Progenitor cell of endocrine pancreas (in vitro differentiated cells): ENCODE results near the gene RAB4A. TPM values are rescaled to one million over a fixed set of nuclear protein-coding genes. Genes with fewer than 3 reads are reported as not detected.

Experiments
- DNase-seq: peaks from one replicate; pipeline ENCODE4 v3.0.0; 2021; ENCODE audit warnings: low spot score; ENCODE audit not compliant: unreplicated experiment
- H3K27ac Mint-ChIP-seq: 2 replicates; pipeline ENCODE4 v1.8.0; 2021; ENCODE audit warnings: mild to moderate bottlenecking, moderate library complexity, mixed read lengths
- H3K27me3 Mint-ChIP-seq: 2 replicates; pipeline ENCODE4 v1.8.0; 2021; ENCODE audit warnings: mixed read lengths
- H3K36me3 Mint-ChIP-seq: 2 replicates; pipeline ENCODE4 v1.8.0; 2022; ENCODE audit warnings: mixed read lengths; ENCODE audit not compliant: insufficient read depth
- H3K4me1 Mint-ChIP-seq: 2 replicates; pipeline ENCODE4 v1.8.0; 2021; ENCODE audit warnings: low read depth, mixed read lengths
- H3K4me3 Mint-ChIP-seq: 2 replicates; pipeline ENCODE4 v1.8.0; 2021; ENCODE audit warnings: low read depth, mild to moderate bottlenecking, moderate library complexity, mixed read lengths
- H3K9me3 Mint-ChIP-seq: 2 replicates; pipeline ENCODE4 v1.8.0; 2021; ENCODE audit warnings: low read depth, mixed read lengths
- total RNA-seq: library from RNA; stranded (reverse); gene quantifications from 2 replicates; pipeline ENCODE4 v1.2.1, GENCODE V29; 2021
- TF ChIP-seq, protein P1 (sequence below): fragments of 200-600 bp; sonication (generic); IDR thresholded peaks from one replicate; pipeline ENCODE4 v1.5.0; 2021; ENCODE audit warnings: antibody characterized with exemption, mild to moderate bottlenecking; ENCODE audit not compliant: unreplicated experiment

Gene RAB4A
- total RNA-seq, 1 donor from 2014 or later = 130 TPM

DNA sequence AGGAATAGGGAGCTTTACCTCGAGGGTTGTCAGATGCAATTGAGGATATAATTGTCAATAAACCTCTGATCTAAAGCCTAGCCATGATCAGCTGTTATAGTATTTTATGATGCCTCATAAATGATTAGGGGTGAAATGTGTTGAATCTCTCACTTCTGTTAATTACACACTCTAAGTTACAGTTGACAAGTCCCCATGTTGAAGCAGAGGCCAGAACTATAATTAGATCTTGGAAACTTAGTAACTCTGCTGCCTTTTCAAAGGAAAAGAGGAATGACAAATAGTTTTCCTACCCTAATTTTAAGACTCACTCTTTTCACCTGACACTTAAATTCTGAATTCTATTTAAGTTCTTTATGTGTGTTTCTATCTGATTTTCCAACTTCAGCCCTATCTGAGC is 38.2 kb downstream of the RAB4A start:
- DNase-seq = no peak

DNA sequence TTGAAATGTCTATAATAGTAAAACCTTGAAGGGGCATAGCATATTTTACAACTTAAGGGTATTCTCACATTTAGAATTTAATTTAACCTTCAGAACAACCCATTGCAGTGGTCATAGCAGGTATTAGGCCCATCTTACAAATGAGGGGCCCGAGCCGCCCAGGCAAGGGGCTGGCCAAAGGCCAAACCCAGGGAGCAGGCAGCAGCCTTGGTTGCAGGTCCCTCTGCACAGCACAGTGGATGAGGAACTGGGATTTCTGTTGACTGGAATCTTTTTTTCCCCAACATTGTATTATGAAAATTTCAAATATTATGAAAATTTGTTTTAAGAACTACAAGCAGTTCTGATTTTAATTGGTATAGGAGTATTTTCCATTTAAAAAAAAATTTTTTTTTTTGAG is 38.8 kb downstream of the RAB4A start:
- no peak for DNase-seq
- Mint-ChIP-seq H3K27me3 (no peaks in the 10 kb centered on the region), H3K27ac (peak overlapping the region; percentile 30), H3K4me3 (no peak overlapping the region), H3K9me3 (no peaks in the 10 kb centered on the region), H3K36me3 (peaks cover 11% of the 10 kb centered on the region), H3K4me1 (peaks cover 22% of the 10 kb centered on the region)
- TF ChIP-seq, protein P1, sequence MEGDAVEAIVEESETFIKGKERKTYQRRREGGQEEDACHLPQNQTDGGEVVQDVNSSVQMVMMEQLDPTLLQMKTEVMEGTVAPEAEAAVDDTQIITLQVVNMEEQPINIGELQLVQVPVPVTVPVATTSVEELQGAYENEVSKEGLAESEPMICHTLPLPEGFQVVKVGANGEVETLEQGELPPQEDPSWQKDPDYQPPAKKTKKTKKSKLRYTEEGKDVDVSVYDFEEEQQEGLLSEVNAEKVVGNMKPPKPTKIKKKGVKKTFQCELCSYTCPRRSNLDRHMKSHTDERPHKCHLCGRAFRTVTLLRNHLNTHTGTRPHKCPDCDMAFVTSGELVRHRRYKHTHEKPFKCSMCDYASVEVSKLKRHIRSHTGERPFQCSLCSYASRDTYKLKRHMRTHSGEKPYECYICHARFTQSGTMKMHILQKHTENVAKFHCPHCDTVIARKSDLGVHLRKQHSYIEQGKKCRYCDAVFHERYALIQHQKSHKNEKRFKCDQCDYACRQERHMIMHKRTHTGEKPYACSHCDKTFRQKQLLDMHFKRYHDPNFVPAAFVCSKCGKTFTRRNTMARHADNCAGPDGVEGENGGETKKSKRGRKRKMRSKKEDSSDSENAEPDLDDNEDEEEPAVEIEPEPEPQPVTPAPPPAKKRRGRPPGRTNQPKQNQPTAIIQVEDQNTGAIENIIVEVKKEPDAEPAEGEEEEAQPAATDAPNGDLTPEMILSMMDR = no peak

More for the DNA sequence above, 38.2 kb downstream of the RAB4A start:
- Mint-ChIP-seq H3K27me3 (no peaks in the 10 kb centered on the region), H3K4me1 (peaks cover 22% of the 10 kb centered on the region), H3K27ac (peak overlapping the region; percentile 30), H3K9me3 (no peaks in the 10 kb centered on the region), H3K36me3 (peaks cover 11% of the 10 kb centered on the region), H3K4me3 (no peak overlapping the region)
- TF ChIP-seq, protein P1 = no peak

DNA sequence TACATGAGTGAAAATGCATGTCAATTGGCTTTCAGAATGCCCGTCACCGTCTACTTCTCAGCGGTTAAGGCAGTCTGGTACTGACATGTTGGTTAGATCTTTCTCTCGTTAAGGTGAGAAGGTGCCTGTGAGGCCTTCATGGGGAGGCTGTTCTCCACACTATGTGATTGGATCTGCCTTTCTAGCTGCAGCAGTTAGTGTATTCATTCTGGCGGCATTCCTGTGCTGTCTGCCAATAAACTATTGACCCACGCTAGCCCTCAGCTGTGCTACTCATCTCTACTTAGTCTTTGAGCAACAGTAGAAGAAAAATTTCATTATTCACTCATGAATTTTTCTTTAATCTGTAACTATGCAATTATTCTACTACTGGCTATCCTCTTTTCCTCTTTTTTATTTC is 39.9 kb downstream of the RAB4A start:
- no peak overlapping the region for H3K27ac Mint-ChIP-seq
- H3K4me1 Mint-ChIP-seq = peaks cover 19% of the 10 kb centered on the region
- no peak for DNase-seq
- no peaks in the 10 kb centered on the region for H3K9me3 Mint-ChIP-seq
- TF ChIP-seq, protein P1 = no peak
- H3K4me3 Mint-ChIP-seq = no peak overlapping the region
- H3K27me3 Mint-ChIP-seq = no peaks in the 10 kb centered on the region
- peaks cover 13% of the 10 kb centered on the region for H3K36me3 Mint-ChIP-seq

DNA sequence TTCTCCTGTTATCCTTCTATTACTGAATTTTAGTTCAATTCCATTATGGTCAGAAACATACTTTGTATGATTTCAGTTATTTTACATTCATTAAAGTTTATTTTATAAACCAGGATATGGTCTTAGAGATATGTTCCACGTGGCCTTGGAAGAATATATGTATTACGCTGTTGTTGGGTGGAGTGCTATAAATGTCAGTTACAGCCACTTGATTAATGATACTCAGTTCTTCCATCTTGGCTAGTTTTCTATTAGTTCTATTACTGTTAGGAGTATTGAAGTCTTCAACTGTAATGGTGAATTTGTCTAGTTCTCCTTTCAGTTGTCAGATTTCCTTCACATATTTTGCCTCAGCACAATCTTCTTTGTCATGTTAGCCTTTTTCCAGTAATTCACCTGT is 45.3 kb downstream of the RAB4A start:
- peaks cover 18% of the 10 kb centered on the region for H3K36me3 Mint-ChIP-seq
- no peak overlapping the region for H3K27ac Mint-ChIP-seq
- TF ChIP-seq, protein P1 = no peak
- no peak overlapping the region for H3K4me3 Mint-ChIP-seq
- no peaks in the 10 kb centered on the region for H3K27me3 Mint-ChIP-seq
- peaks cover 2% of the 10 kb centered on the region for H3K4me1 Mint-ChIP-seq
- H3K9me3 Mint-ChIP-seq = no peaks in the 10 kb centered on the region
- no peak for DNase-seq

DNA sequence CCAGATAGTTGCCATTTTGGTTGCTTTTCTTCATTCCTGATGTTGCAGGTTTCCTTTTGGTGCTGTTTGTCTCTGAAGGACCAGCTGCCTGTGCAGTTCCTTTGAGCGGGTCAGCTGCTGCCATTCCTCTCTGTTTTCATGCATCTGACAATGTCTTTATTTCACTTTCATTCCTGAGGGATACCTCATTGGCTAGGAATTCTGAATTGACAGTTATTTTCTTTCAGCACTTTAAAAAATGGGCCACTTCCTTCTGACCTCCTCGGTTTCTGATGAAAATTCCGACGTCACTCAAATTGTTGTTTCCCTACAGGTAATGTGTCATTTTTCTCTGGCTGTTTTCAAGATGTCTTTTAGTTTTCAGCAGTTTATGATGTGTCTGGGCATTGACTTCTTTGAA is 47.1 kb downstream of the RAB4A start:
- TF ChIP-seq, protein P1 = no peak
- Mint-ChIP-seq H3K36me3 (peaks cover 20% of the 10 kb centered on the region), H3K4me1 (peaks cover 2% of the 10 kb centered on the region), H3K4me3 (no peak overlapping the region), H3K27me3 (no peaks in the 10 kb centered on the region), H3K9me3 (no peaks in the 10 kb centered on the region), H3K27ac (no peak overlapping the region)
- no peak for DNase-seq
